Parathyroid adenoma (tissue), 2 donors: ENCODE results near the gene TULP4.

ENCODE experiments used
- H2AFZ ChIP-seq: fragments of 300-600 bp; sonication (generic); one replicate; pipeline ENCODE4 v1.7.0; 2017; ENCODE audit warnings: antibody characterized with exemption, mild to moderate bottlenecking
- H3K27ac ChIP-seq: fragments of 300-600 bp; sonication (generic); one replicate; pipeline ENCODE4 v1.7.0; 2017
- H3K27me3 ChIP-seq: fragments of 300-600 bp; sonication (generic); one replicate; pipeline ENCODE4 v1.7.0; 2017; ENCODE audit warnings: low read length; ENCODE audit not compliant: control insufficient read depth, insufficient read depth
- H3K36me3 ChIP-seq: fragments of 300-600 bp; sonication (generic); one replicate; pipeline ENCODE4 v1.7.0; 2017; ENCODE audit warnings: low read length; ENCODE audit not compliant: control insufficient read depth, insufficient read depth
- H3K4me1 ChIP-seq: fragments of 300-600 bp; sonication (generic); one replicate; pipeline ENCODE4 v1.7.0; 2017; ENCODE audit warnings: control low read depth
- H3K4me2 ChIP-seq: fragments of 300-600 bp; sonication (generic); one replicate; pipeline ENCODE4 v1.7.0; 2017; ENCODE audit warnings: low read length
- H3K4me3 ChIP-seq: fragments of 300-600 bp; sonication (generic); one replicate; pipeline ENCODE4 v1.7.0; 2017; ENCODE audit warnings: low read depth, low read length
- H3K79me2 ChIP-seq: fragments of 300-600 bp; sonication (generic); one replicate; pipeline ENCODE4 v1.7.0; 2017; ENCODE audit warnings: control low read depth
- H3K9ac ChIP-seq: fragments of 300-600 bp; sonication (generic); one replicate; pipeline ENCODE4 v1.7.0; 2017; ENCODE audit warnings: mild to moderate bottlenecking
- H3K9me3 ChIP-seq: fragments of 300-600 bp; sonication (generic); one replicate; pipeline ENCODE4 v1.7.0; 2017; ENCODE audit warnings: low read length; ENCODE audit not compliant: control insufficient read depth
- TF ChIP-seq, protein P1 (sequence below): fragments of 300-600 bp; sonication (generic); IDR thresholded peaks from one replicate; pipeline ENCODE4 v1.7.0; 2017; ENCODE audit warnings: antibody characterized with exemption, mild to moderate bottlenecking
- donor health status: primary hyperparathyroidism.

Gene TULP4

DNA sequence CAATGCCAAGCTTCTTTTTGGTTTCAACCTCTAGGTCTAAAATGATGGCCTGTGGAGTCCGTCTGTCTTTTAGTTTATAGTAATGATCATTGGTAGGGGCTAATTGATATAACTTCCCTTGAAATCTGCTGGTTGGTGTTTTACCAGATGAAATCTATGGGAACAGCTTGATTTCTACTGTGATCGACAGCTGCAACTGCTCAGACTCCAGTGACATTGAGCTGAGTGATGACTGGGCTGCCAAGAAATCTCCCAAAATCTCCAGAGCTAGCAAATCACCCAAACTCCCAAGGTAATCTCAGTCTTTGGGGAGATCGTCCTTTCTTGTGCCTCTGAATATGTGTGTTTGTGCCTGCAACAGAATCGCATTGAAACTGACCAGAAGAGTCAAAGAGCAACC is 177.2 kb downstream of the TULP4 start:
- Histone ChIP-seq H2AFZ (no peak overlapping the region), H3K9me3 (no peaks in the 10 kb centered on the region), H3K9ac (no peak overlapping the region), H3K79me2 (no peaks in the 10 kb centered on the region), H3K4me2 (no peak overlapping the region), H3K36me3 (no peaks in the 10 kb centered on the region), H3K4me3 (no peak overlapping the region), H3K4me1 (no peaks in the 10 kb centered on the region), H3K27me3 (no peaks in the 10 kb centered on the region), H3K27ac (no peak overlapping the region)
- TF ChIP-seq, protein P1, sequence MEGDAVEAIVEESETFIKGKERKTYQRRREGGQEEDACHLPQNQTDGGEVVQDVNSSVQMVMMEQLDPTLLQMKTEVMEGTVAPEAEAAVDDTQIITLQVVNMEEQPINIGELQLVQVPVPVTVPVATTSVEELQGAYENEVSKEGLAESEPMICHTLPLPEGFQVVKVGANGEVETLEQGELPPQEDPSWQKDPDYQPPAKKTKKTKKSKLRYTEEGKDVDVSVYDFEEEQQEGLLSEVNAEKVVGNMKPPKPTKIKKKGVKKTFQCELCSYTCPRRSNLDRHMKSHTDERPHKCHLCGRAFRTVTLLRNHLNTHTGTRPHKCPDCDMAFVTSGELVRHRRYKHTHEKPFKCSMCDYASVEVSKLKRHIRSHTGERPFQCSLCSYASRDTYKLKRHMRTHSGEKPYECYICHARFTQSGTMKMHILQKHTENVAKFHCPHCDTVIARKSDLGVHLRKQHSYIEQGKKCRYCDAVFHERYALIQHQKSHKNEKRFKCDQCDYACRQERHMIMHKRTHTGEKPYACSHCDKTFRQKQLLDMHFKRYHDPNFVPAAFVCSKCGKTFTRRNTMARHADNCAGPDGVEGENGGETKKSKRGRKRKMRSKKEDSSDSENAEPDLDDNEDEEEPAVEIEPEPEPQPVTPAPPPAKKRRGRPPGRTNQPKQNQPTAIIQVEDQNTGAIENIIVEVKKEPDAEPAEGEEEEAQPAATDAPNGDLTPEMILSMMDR, result no peak

GRCh38 chr6:158492881-158493280 is 180.6 kb downstream of the TULP4 start:
- TF ChIP-seq, protein P1, result no peak
- Histone ChIP-seq H3K27me3 (no peaks in the 10 kb centered on the region), H3K9me3 (no peaks in the 10 kb centered on the region), H3K9ac (no peak overlapping the region), H3K79me2 (no peaks in the 10 kb centered on the region), H3K4me3 (no peak overlapping the region), H3K36me3 (no peaks in the 10 kb centered on the region), H3K4me2 (no peak overlapping the region), H3K4me1 (no peaks in the 10 kb centered on the region), H3K27ac (no peak overlapping the region), H2AFZ (no peak overlapping the region)

DNA sequence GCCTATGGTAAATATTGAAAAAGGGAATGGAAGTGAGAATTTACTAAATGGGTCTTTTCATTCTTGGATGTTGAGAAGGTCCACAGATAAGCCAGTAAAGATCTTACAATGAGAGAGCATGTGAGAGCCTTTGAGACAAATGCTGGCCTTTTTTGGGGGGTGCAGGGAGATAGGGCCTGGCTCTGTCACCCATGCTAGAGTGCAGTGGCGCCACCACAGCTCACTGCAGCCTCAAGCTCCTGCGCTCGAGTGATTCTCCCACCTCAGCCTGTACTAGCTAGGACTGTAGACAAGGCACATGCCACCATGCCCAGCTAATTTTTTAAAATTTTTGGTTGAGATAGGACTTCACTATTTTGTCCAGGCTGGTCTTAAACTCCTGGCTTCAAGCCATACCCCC is 184.4 kb downstream of the TULP4 start:
- Histone ChIP-seq H3K36me3 (no peaks in the 10 kb centered on the region), H3K9ac (no peak overlapping the region), H3K4me2 (no peak overlapping the region)

GRCh38 chr6:158497620-158498019 is 185.4 kb downstream of the TULP4 start:
- Histone ChIP-seq H3K9me3 (no peaks in the 10 kb centered on the region), H3K79me2 (no peaks in the 10 kb centered on the region), H2AFZ (no peak overlapping the region), H3K27ac (no peak overlapping the region), H3K4me3 (no peak overlapping the region), H3K9ac (no peak overlapping the region), H3K36me3 (no peaks in the 10 kb centered on the region), H3K4me1 (no peaks in the 10 kb centered on the region), H3K27me3 (no peaks in the 10 kb centered on the region), H3K4me2 (no peak overlapping the region)
- TF ChIP-seq, protein P1, result no peak

More for the DNA sequence above, 184.4 kb downstream of the TULP4 start:
- H2AFZ ChIP-seq, result no peak overlapping the region
- no peaks in the 10 kb centered on the region for H3K4me1 ChIP-seq
- H3K79me2 ChIP-seq, result no peaks in the 10 kb centered on the region
- no peaks in the 10 kb centered on the region for H3K9me3 ChIP-seq
- TF ChIP-seq, protein P1, result no peak
- H3K4me3 ChIP-seq, result no peak overlapping the region
- no peaks in the 10 kb centered on the region for H3K27me3 ChIP-seq
- H3K27ac ChIP-seq, result no peak overlapping the region

GRCh38 chr6:158498362-158498761 is 186.1 kb downstream of the TULP4 start:
- Histone ChIP-seq H3K36me3 (no peaks in the 10 kb centered on the region), H3K79me2 (no peaks in the 10 kb centered on the region)
- TF ChIP-seq, protein P1, result no peak

More at GRCh38 chr6:158498362-158498761, 186.1 kb downstream of the TULP4 start:
- H3K27me3 ChIP-seq, result no peaks in the 10 kb centered on the region
- H3K4me2 ChIP-seq, result no peak overlapping the region
- no peak overlapping the region for H3K4me3 ChIP-seq
- no peaks in the 10 kb centered on the region for H3K9me3 ChIP-seq
- no peak overlapping the region for H2AFZ ChIP-seq
- no peak overlapping the region for H3K27ac ChIP-seq
- no peak overlapping the region for H3K9ac ChIP-seq
- no peaks in the 10 kb centered on the region for H3K4me1 ChIP-seq
